CD8-positive, alpha-beta memory T cell (primary cell): ENCODE data around the gene PTPRQ. TPM values are rescaled to one million over a fixed set of nuclear protein-coding genes. Genes with fewer than 3 reads are reported as not detected.

Experiments used
- CTCF ChIA-PET: fragments of 350-600 bp; sonication (Branson Sonifier 250); formaldehyde crosslinking; loops from one replicate; lab custom pipeline; 2021; ENCODE audit warnings: antibody characterized with exemption; lab: Charles Lee
- POLR2A ChIA-PET: fragments of 350-600 bp; sonication (Branson Sonifier 250); formaldehyde crosslinking; loops from one replicate; lab custom pipeline; 2021; ENCODE audit warnings: antibody characterized with exemption; lab: Charles Lee
- DNase-seq, 5 donors: peaks; one replicate each; pipeline versions ENCODE4 v3.0.0 to v3.0.0-alpha.2; 2020 to 2022; ENCODE audit warnings: mixed read lengths in 1 of 5
- H3K27ac ChIP-seq: one replicate; pipeline ENCODE4 v1.7.0; 2013; ENCODE audit warnings: low read depth, mild to moderate bottlenecking, low read length, moderate library complexity
- H3K27me3 ChIP-seq: 2 replicates; pipeline ENCODE4 v1.7.0; 2013; ENCODE audit warnings: low read length, mild to moderate bottlenecking; ENCODE audit not compliant: insufficient read depth, poor library complexity, severe bottlenecking
- H3K36me3 ChIP-seq: 2 replicates; pipeline ENCODE4 v1.7.0; 2013; ENCODE audit warnings: mild to moderate bottlenecking, low read length, moderate library complexity; ENCODE audit not compliant: insufficient read depth
- H3K4me1 ChIP-seq: 2 replicates; pipeline ENCODE4 v1.7.0; 2013; ENCODE audit warnings: mild to moderate bottlenecking, low read length, moderate library complexity; ENCODE audit not compliant: insufficient read depth
- H3K4me3 ChIP-seq: 2 replicates; pipeline ENCODE4 v1.7.0; 2013; ENCODE audit warnings: mild to moderate bottlenecking, low read length
- H3K9me3 ChIP-seq: 2 replicates; pipeline ENCODE4 v1.7.0; 2013; ENCODE audit warnings: mild to moderate bottlenecking, low read length
- H3K27ac Mint-ChIP-seq, 8 donors: one replicate each; pipeline ENCODE4 v1.8.0; 2020 to 2021; ENCODE audit warnings: mixed read lengths in 8 of 8, mild to moderate bottlenecking in 6 of 8, inconsistent platforms in 3 of 8, moderate library complexity in 3 of 8
- H3K27me3 Mint-ChIP-seq, 2 donors: one replicate each; pipeline ENCODE4 v1.8.0; 2020 to 2021; ENCODE audit warnings: mixed read lengths in 2 of 2, mild to moderate bottlenecking in 1 of 2, moderate library complexity in 1 of 2
- H3K36me3 Mint-ChIP-seq, 3 donors: one replicate each; pipeline ENCODE4 v1.8.0; 2020 to 2021; ENCODE audit warnings: mixed read lengths in 3 of 3, inconsistent platforms in 1 of 3, mild to moderate bottlenecking in 1 of 3
- H3K4me1 Mint-ChIP-seq, 3 donors: one replicate each; pipeline ENCODE4 v1.8.0; 2020 to 2021; ENCODE audit warnings: mixed read lengths in 3 of 3, inconsistent platforms in 1 of 3, mild to moderate bottlenecking in 1 of 3
- H3K4me3 Mint-ChIP-seq, 7 donors: one replicate each; pipeline ENCODE4 v1.8.0; 2020 to 2021; ENCODE audit warnings: mixed read lengths in 7 of 7, mild to moderate bottlenecking in 6 of 7, moderate library complexity in 4 of 7, inconsistent platforms in 2 of 7
- H3K9me3 Mint-ChIP-seq, 5 donors: one replicate each; pipeline ENCODE4 v1.8.0; 2020 to 2022; ENCODE audit warnings: mixed read lengths in 5 of 5, mild to moderate bottlenecking in 3 of 5, moderate library complexity in 2 of 5, inconsistent platforms in 1 of 5
- polyA plus RNA-seq: library from polyadenylated mRNA; unstranded; fragments of 300-500 nt; fragmentation: Illumina TruSeq; gene quantifications from one replicate; pipeline ENCODE4 v1.2.3, GENCODE V29; 2021
- total RNA-seq, 2 experiments: library from RNA; stranded (reverse); gene quantifications; one replicate each; pipeline ENCODE4 v1.2.3, GENCODE V29; 2021

PTPRQ gene
- total and polyA plus RNA-seq, 3 experiments from 2014 or later, result not detected

DNA sequence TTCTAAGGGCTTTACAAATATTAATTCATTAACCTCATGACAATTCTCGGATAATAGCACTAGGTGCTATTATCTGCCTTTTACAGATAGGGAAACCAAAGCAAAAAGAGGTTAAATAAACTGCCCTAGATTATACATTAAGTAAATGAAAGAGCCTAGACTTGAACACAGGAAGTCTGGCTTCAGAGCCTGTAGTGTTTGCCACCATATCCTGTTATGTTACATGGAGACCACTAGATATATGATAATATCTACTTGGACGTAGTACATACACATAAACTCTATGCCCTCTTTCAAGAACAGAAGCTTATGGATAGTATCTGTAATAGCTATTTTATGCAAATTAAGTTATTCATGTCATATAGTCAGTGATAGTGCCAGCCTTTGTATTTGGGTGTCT lies 246.5 kb downstream of the PTPRQ start:
- H3K27me3 ChIP-seq, result no peaks in the 10 kb centered on the region
- H3K9me3 ChIP-seq, result no peaks in the 10 kb centered on the region
- H3K4me3 ChIP-seq, result no peak overlapping the region
- H3K27ac ChIP-seq, result no peak overlapping the region
- no peak for DNase-seq
- Mint-ChIP-seq H3K4me3 (no peak overlapping the region), H3K27me3 (no peaks in the 10 kb centered on the region), H3K4me1 (no peaks in the 10 kb centered on the region), H3K36me3 (no peaks in the 10 kb centered on the region), H3K27ac (no peak overlapping the region), H3K9me3 (peaks cover 0 to 10% (median 5%) of the 10 kb centered on the region in 5 donors)
- H3K36me3 ChIP-seq, result no peaks in the 10 kb centered on the region
- ChIA-PET POLR2A (no interaction called here), CTCF (no interaction called here)
- no peaks in the 10 kb centered on the region for H3K4me1 ChIP-seq

DNA sequence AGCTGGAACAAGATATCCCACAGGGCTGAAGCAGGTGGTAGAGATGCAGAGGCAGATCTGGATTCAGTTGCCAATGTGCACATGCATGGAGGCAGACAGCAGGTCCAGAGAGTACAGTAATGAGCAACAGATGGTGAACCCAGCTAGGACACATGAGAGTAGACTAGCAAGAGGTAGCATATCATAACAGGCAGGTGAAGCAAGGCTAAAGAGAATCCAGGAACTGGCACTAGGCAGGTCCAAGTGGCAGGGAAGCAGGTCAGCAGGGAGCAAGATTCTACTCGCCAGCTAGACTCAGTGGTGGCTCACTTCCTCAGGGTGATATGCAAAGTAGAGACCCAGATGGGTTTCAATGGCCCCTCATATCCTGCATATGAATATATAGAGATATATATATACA lies 248.1 kb downstream of the PTPRQ start:
- H3K4me1 ChIP-seq, result no peaks in the 10 kb centered on the region
- Mint-ChIP-seq H3K36me3 (no peaks in the 10 kb centered on the region), H3K9me3 (peaks cover 0 to 10% (median 2%) of the 10 kb centered on the region in 5 donors), H3K27ac (peak overlapping the region in 1 of 8 donors; percentile 78), H3K27me3 (no peaks in the 10 kb centered on the region), H3K4me1 (no peaks in the 10 kb centered on the region), H3K4me3 (no peak overlapping the region)
- POLR2A ChIA-PET, result no interaction called here
- H3K27me3 ChIP-seq, result no peaks in the 10 kb centered on the region
- H3K4me3 ChIP-seq, result no peak overlapping the region
- CTCF ChIA-PET, result no interaction called here
- no peak overlapping the region for H3K27ac ChIP-seq
- H3K36me3 ChIP-seq, result no peaks in the 10 kb centered on the region
- DNase-seq, result no peak
- no peaks in the 10 kb centered on the region for H3K9me3 ChIP-seq

DNA sequence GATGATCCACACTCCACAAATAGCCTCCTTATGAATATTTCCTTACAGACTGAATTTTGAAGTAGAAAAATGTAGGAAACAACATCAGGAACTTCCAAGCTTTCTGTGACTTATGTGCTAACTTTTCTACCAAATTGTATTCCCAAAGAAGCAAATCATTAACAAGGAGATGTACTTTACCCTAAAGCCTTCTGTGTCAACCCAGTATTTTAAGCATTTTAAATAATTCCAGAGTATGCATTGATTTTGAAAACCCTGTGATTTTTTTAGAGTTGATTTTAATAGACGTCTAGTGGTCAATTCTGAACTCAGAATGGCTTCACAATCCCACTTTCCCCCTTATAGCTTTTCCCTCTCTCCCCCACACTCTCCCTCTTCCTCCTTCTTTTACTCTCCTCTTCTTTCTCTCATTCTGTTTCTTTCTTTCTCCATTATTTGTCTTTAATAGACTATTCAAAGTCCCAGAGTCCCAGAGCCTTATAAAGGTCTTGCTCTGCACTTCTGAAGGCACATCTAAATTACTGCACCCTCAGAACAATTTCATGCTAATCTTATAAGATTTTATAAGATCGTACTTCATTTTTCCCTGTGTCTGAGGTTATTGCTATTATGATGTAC lies 253.3 kb downstream of the PTPRQ start:
- no peaks in the 10 kb centered on the region for H3K27me3 ChIP-seq
- H3K4me3 ChIP-seq, result no peak overlapping the region
- ChIA-PET POLR2A (no interaction called here), CTCF (no interaction called here)
- no peaks in the 10 kb centered on the region for H3K4me1 ChIP-seq
- H3K36me3 ChIP-seq, result no peaks in the 10 kb centered on the region
- no peak overlapping the region for H3K27ac Mint-ChIP-seq
- no peak for DNase-seq
- no peaks in the 10 kb centered on the region for H3K9me3 ChIP-seq
- no peaks in the 10 kb centered on the region for H3K36me3 Mint-ChIP-seq
- H3K27me3 Mint-ChIP-seq, result peaks cover 0 to 1% of the 10 kb centered on the region in 2 donors
- no peak overlapping the region for H3K4me3 Mint-ChIP-seq
- H3K27ac ChIP-seq, result no peak overlapping the region
- no peaks in the 10 kb centered on the region for H3K4me1 Mint-ChIP-seq
- H3K9me3 Mint-ChIP-seq, result no peaks in the 10 kb centered on the region

DNA sequence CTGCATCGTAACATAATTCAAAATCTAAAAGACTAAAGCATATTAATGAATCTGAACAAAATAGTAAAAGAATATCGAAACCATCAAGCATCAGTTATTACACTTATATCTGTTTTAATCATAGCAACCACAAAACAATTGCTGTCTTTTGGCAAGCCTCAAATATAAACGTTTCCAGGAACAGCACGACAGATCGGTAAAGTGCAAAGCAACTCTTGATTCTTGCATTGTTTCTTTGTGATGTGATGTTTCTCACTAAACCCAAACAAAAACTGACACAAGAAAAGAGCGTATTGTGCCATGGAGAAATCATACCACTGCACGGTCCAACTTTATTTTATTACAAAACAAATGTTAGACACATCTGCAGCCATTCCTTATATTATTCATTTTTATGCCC lies 254.2 kb downstream of the PTPRQ start:
- Mint-ChIP-seq H3K36me3 (no peaks in the 10 kb centered on the region), H3K27me3 (peaks cover 0 to 1% of the 10 kb centered on the region in 2 donors), H3K27ac (no peak overlapping the region), H3K9me3 (peaks cover 0 to 2% (median 0%) of the 10 kb centered on the region in 5 donors), H3K4me3 (no peak overlapping the region), H3K4me1 (no peaks in the 10 kb centered on the region)
- ChIA-PET POLR2A (no interaction called here), CTCF (no interaction called here)
- Histone ChIP-seq H3K4me3 (no peak overlapping the region), H3K4me1 (no peaks in the 10 kb centered on the region), H3K36me3 (no peaks in the 10 kb centered on the region), H3K27ac (no peak overlapping the region), H3K9me3 (no peaks in the 10 kb centered on the region), H3K27me3 (no peaks in the 10 kb centered on the region)
- DNase-seq, result no peak

DNA sequence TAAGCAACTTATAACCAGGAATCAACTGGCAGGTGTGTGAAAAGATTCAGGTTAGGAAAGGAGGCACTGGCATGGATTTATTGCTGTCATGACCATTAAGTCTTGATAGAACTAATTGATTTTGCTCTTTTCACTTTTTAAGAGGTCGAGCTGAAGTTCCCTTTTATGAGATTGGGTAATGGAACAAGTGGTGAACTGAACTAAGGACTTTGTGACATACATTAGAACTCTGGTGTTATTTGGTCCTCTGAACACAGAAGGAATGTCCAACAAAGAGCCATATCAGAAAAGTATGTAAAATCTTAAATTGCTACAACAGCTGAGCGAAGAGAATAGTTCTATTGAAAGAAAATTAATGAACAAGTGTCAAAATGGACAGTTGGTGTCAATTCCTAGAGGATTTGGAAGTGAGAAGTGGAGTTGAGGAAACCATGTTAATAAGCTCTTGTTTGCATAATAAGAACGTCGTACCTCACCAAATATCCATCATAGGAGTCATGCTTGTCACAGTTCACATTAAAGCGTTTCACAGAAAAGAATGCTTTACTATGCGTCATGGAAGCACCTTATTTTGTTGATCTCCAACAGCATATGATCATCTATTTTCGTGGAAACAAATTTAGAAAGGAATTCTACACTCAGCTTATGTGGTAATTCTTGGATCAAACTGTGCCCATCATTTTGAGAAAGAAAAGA lies 255.0 kb downstream of the PTPRQ start:
- ChIA-PET CTCF (no interaction called here), POLR2A (no interaction called here)
- Mint-ChIP-seq H3K4me3 (no peak overlapping the region), H3K4me1 (no peaks in the 10 kb centered on the region), H3K27ac (no peak overlapping the region), H3K27me3 (peaks cover 0 to 1% of the 10 kb centered on the region in 2 donors), H3K9me3 (peaks cover 0 to 3% (median 0%) of the 10 kb centered on the region in 5 donors), H3K36me3 (no peaks in the 10 kb centered on the region)
- Histone ChIP-seq H3K4me3 (no peak overlapping the region), H3K4me1 (no peaks in the 10 kb centered on the region), H3K27me3 (no peaks in the 10 kb centered on the region), H3K27ac (no peak overlapping the region), H3K36me3 (no peaks in the 10 kb centered on the region), H3K9me3 (no peaks in the 10 kb centered on the region)
- no peak for DNase-seq

DNA sequence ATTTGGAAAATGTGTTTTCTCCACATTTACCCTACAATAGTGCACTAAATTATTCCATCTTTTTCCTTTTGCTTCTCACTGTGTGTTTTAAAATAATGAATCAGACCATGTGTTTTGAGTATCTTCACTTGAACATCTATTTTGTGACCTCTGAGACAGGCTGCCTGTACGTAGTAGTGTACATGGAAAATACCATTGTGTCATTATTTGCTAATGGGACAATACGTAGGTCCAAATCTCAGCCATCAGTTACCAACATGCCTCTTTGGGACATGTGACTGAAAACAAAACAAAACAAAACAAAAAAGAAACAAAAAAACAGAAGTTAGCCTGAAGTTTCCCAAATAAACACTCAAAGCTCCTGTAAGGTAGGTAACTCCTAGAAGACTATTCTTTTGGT lies 256.3 kb downstream of the PTPRQ start:
- no peaks in the 10 kb centered on the region for H3K4me1 Mint-ChIP-seq
- CTCF ChIA-PET, result no interaction called here
- no peaks in the 10 kb centered on the region for H3K27me3 ChIP-seq
- H3K27me3 Mint-ChIP-seq, result peaks cover 0 to 1% of the 10 kb centered on the region in 2 donors
- H3K9me3 ChIP-seq, result no peaks in the 10 kb centered on the region
- H3K36me3 Mint-ChIP-seq, result no peaks in the 10 kb centered on the region
- H3K27ac Mint-ChIP-seq, result no peak overlapping the region
- no peak overlapping the region for H3K27ac ChIP-seq
- POLR2A ChIA-PET, result no interaction called here
- no peaks in the 10 kb centered on the region for H3K4me1 ChIP-seq
- no peak overlapping the region for H3K4me3 ChIP-seq
- H3K36me3 ChIP-seq, result no peaks in the 10 kb centered on the region
- H3K9me3 Mint-ChIP-seq, result peaks cover 0 to 3% (median 0%) of the 10 kb centered on the region in 5 donors
- no peak for DNase-seq
- H3K4me3 Mint-ChIP-seq, result no peak overlapping the region

DNA sequence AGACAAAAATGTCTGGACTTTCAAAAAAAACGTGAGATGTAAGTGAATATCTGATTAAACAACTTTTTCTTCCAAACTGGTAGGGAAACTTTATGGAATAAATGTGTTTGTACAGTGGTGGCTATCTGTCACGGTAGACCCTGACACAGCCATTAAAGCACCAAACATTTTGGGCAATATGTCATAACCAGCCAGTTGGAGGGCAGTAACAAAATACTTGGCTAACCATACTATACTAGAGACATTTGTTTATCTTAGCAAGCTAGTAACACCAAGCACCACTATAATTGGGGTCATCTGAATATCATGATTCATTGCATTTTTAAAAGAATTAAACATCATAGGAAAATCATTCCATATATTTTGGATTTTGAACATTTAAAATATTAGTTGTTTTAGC lies 257.4 kb downstream of the PTPRQ start:
- no peaks in the 10 kb centered on the region for H3K9me3 ChIP-seq
- no peaks in the 10 kb centered on the region for H3K36me3 ChIP-seq
- Mint-ChIP-seq H3K36me3 (no peaks in the 10 kb centered on the region), H3K27ac (no peak overlapping the region), H3K9me3 (peaks cover 0 to 5% (median 3%) of the 10 kb centered on the region in 5 donors), H3K4me1 (no peaks in the 10 kb centered on the region), H3K4me3 (no peak overlapping the region), H3K27me3 (peaks cover 1 to 4% of the 10 kb centered on the region in 2 donors)
- H3K27ac ChIP-seq, result no peak overlapping the region
- no peaks in the 10 kb centered on the region for H3K4me1 ChIP-seq
- H3K4me3 ChIP-seq, result no peak overlapping the region
- H3K27me3 ChIP-seq, result no peaks in the 10 kb centered on the region
- POLR2A ChIA-PET, result no interaction called here
- CTCF ChIA-PET, result no interaction called here
- no peak for DNase-seq

DNA sequence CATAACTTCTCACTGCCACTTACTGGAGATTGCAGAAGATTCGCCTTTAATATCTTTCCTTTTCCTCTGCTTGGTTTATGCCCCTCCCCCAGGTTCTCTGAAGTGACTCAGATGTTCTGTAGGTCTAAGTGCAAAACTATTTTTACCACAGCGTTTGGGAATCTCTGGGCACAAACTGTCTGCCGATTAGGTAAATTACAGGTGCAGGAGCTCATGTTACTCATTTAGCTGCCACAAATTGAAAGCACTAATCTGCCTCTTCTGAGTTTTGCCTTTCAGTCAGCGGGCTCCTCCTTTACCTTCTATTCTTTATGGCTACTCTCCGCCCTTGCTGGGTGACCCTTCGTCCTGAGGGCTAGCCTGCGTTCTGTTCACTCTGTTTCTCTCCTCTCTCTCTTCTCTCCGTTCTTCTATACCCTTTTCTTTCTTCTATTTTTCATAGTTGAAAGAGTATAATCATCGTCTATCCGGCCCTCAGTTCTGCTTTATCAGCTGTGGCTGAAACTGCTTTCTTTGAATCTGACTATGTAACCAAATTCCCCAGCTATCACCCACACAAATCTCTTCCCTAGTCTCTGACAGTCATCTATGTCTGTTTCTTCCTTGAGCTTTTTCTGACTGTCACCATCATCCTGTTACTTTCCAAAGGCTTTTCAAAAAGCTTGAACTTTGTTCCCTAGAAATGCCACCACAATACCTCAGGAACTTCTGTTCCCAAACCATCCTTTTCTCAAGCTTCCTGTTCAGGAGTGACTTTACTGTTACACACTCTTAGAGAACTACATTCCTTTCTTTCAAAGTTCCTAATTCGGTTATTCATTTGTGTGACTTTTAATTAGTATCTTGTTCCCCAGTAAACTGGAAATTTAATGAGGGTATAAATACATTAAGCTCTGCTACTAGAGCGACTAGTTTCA lies 259.1 kb downstream of the PTPRQ start:
- Mint-ChIP-seq H3K4me1 (no peaks in the 10 kb centered on the region), H3K4me3 (no peak overlapping the region), H3K36me3 (no peaks in the 10 kb centered on the region), H3K9me3 (peaks cover 0 to 14% (median 8%) of the 10 kb centered on the region in 5 donors), H3K27me3 (peaks cover 3 to 13% of the 10 kb centered on the region in 2 donors), H3K27ac (no peak overlapping the region)
- Histone ChIP-seq H3K27me3 (no peaks in the 10 kb centered on the region), H3K36me3 (no peaks in the 10 kb centered on the region), H3K9me3 (no peaks in the 10 kb centered on the region), H3K4me1 (no peaks in the 10 kb centered on the region), H3K27ac (no peak overlapping the region), H3K4me3 (no peak overlapping the region)
- ChIA-PET CTCF (no interaction called here), POLR2A (no interaction called here)
- no peak for DNase-seq
